Middle frontal gyrus (tissue), 1 donor: ENCODE results near the gene SLC26A8.
"Not testable (repeated sequence)": the region's sequence is repeated elsewhere in the genome, so short reads cannot be mapped to it uniquely, and the experiment has no call there.

Experiments
- DNase-seq: peaks from one replicate; pipeline ENCODE4 v3.0.0-alpha.2; 2015; ENCODE audit warnings: low spot score; ENCODE audit errors: extremely low spot score

The SLC26A8 gene

GRCh38 chr6:35919085-35919826, 105.2 kb downstream of the SLC26A8 start:
- DNase-seq = no peak

GRCh38 chr6:35916893-35917292, 107.5 kb downstream of the SLC26A8 start:
- DNase-seq = not testable (repeated sequence)

GRCh38 chr6:35916056-35916455, 108.4 kb downstream of the SLC26A8 start:
- DNase-seq = no peak

GRCh38 chr6:35914536-35914935, 109.9 kb downstream of the SLC26A8 start:
- DNase-seq = no peak

GRCh38 chr6:35911871-35912653, 112.4 kb downstream of the SLC26A8 start:
- no peak for DNase-seq

GRCh38 chr6:35909571-35909970, 114.9 kb downstream of the SLC26A8 start:
- not testable (repeated sequence) for DNase-seq

GRCh38 chr6:35908753-35909401, 115.6 kb downstream of the SLC26A8 start:
- DNase-seq = not testable (repeated sequence)

- DNase-seq = no peak
These were observed 116.7 kb downstream of the SLC26A8 start for GRCh38 chr6:35907750-35908149.

- no peak for DNase-seq
These were observed 118.0 kb downstream of the SLC26A8 start for GRCh38 chr6:35906499-35906846.

- DNase-seq = no peak
These were observed 118.5 kb downstream of the SLC26A8 start for GRCh38 chr6:35905841-35906498.

- DNase-seq = no peak
These were observed 119.2 kb downstream of the SLC26A8 start for GRCh38 chr6:35905141-35905785.

- no peak for DNase-seq
These were observed 120.8 kb downstream of the SLC26A8 start for GRCh38 chr6:35903679-35904078.

GRCh38 chr6:35900448-35900847, 124.0 kb downstream of the SLC26A8 start:
- no peak for DNase-seq

- DNase-seq = no peak
These were observed 126.4 kb downstream of the SLC26A8 start for GRCh38 chr6:35898003-35898402.

GRCh38 chr6:35897486-35897885, 127.0 kb downstream of the SLC26A8 start:
- no peak for DNase-seq

- DNase-seq = no peak
These were observed 127.4 kb downstream of the SLC26A8 start for GRCh38 chr6:35897036-35897435.

GRCh38 chr6:35896228-35896627, 128.2 kb downstream of the SLC26A8 start:
- DNase-seq = no peak

- no peak for DNase-seq
These were observed 128.9 kb downstream of the SLC26A8 start for GRCh38 chr6:35895560-35895959.

GRCh38 chr6:35894776-35895175, 129.7 kb downstream of the SLC26A8 start:
- no peak for DNase-seq
